Measurements from ENCODE around the gene UBA1.

- no peak for TF ChIP-seq CTCF (IDR thresholded peaks at IDR 0.05)
- TF ChIP-seq POLR2A (IDR thresholded peaks at IDR 0.05) = no peak
Observed at GRCh38 chrX:47175588-47175980, 18.0 kb upstream of the UBA1 start.
